H1 (cell line): ENCODE measurements around the gene CHMP1B. TPM values are rescaled to one million over a fixed set of nuclear protein-coding genes. Genes with fewer than 3 reads are reported as not detected.

Source experiments
- CTCF ChIA-PET: fragments of 300-600 bp; sonication (Branson Sonifier 250); formaldehyde crosslinking; loops from one replicate; lab custom pipeline; 2021; ENCODE audit not compliant: partially characterized antibody; lab: Charles Lee
- POLR2A ChIA-PET: fragments of 300-600 bp; sonication (Branson Sonifier 250); formaldehyde crosslinking; loops from one replicate; lab custom pipeline; 2021; ENCODE audit warnings: inconsistent platforms; ENCODE audit not compliant: partially characterized antibody; lab: Charles Lee
- DNase-seq, 2 experiments: peaks; one replicate each; pipeline versions ENCODE4 v3.0.0 to v3.0.0-alpha.2; 2010 to 2022; ENCODE audit warnings: low spot score in 2 of 2, low read depth in 1 of 2, mixed read lengths in 1 of 2
- FAIRE-seq: peaks from 2 replicates; lab custom pipeline; 2011; peaks lifted over from hg19 to GRCh38; lab: Jason Lieb, UNC
- H2AFZ ChIP-seq: 2 replicates; pipeline ENCODE4 v1.8.1; 2012; ENCODE audit warnings: low read length, inconsistent platforms
- H2AK5ac ChIP-seq: 2 replicates; pipeline ENCODE4 v1.6.1; 2013; ENCODE audit warnings: low read depth, low read length
- H2BK120ac ChIP-seq: replicated peaks from 2 replicates; pipeline ENCODE3; 2013; ENCODE audit warnings: low read depth, low read length, inconsistent platforms
- H2BK12ac ChIP-seq: 2 replicates; pipeline ENCODE4 v1.6.1; 2013; ENCODE audit warnings: low read depth, low read length
- H2BK15ac ChIP-seq: 2 replicates; pipeline ENCODE4 v1.6.1; 2013; ENCODE audit warnings: low read length
- H2BK20ac ChIP-seq: 2 replicates; pipeline ENCODE4 v1.6.1; 2013; ENCODE audit warnings: low read length
- H2BK5ac ChIP-seq: 2 replicates; pipeline ENCODE4 v1.6.1; 2013; ENCODE audit warnings: low read depth, low read length
- H3K14ac ChIP-seq: 2 replicates; pipeline ENCODE4 v1.6.1; 2013; ENCODE audit warnings: inconsistent platforms; ENCODE audit not compliant: insufficient read length
- H3K18ac ChIP-seq: 2 replicates; pipeline ENCODE4 v1.6.1; 2013; ENCODE audit warnings: low read length; ENCODE audit errors: extremely low read depth
- H3K23ac ChIP-seq: 2 replicates; pipeline ENCODE4 v1.6.1; 2013; ENCODE audit warnings: inconsistent platforms; ENCODE audit not compliant: insufficient read length
- H3K23me2 ChIP-seq: 2 replicates; pipeline ENCODE4 v1.6.1; 2013; ENCODE audit warnings: low read depth, low read length
- H3K27ac ChIP-seq: 2 replicates; pipeline ENCODE4 v1.6.1; 2011; ENCODE audit warnings: low read depth, low read length, inconsistent platforms
- H3K27me3 ChIP-seq, 4 experiments: replicated peaks in 1 of 4; 1 replicate in 1 of 4; 2 replicates in 3 of 4; pipeline versions ENCODE4 v1.6.1 to v1.8.1; 2011 to 2013; ENCODE audit warnings: low read length in 3 of 4, mild to moderate bottlenecking in 3 of 4, inconsistent platforms in 2 of 4, mixed read lengths in 2 of 4, moderate library complexity in 1 of 4; ENCODE audit not compliant: control insufficient read depth in 3 of 4, insufficient read depth in 3 of 4; ENCODE audit errors: extremely low read depth in 1 of 4
- H3K36me3 ChIP-seq, 4 experiments: 2 replicates each; pipeline versions ENCODE4 v1.6.1 to v1.8.1; 2011 to 2013; ENCODE audit warnings: mild to moderate bottlenecking in 4 of 4, low read length in 3 of 4, moderate library complexity in 2 of 4, control low read depth in 1 of 4, inconsistent platforms in 1 of 4; ENCODE audit not compliant: insufficient read depth in 4 of 4, control insufficient read depth in 2 of 4
- H3K4ac ChIP-seq: replicated peaks from 2 replicates; pipeline ENCODE3; 2013; ENCODE audit warnings: low read length, low read depth, mixed read lengths, inconsistent platforms; ENCODE audit not compliant: insufficient read length
- H3K4me1 ChIP-seq, 4 experiments: replicated peaks in 1 of 4; 1 replicate in 1 of 4; 2 replicates in 3 of 4; pipeline versions ENCODE4 v1.6.1 to v1.8.1; 2011 to 2013; ENCODE audit warnings: low read length in 3 of 4, inconsistent platforms in 2 of 4, mixed read lengths in 1 of 4; ENCODE audit not compliant: insufficient read depth in 4 of 4, control insufficient read depth in 3 of 4
- H3K4me2 ChIP-seq, 2 experiments: 2 replicates each; pipeline versions ENCODE4 v1.6.1 to v1.8.1; 2011 to 2013; ENCODE audit warnings: low read depth in 2 of 2, low read length in 2 of 2, control low read depth in 1 of 2, inconsistent platforms in 1 of 2, mild to moderate bottlenecking in 1 of 2; ENCODE audit not compliant: insufficient read depth in 1 of 2
- H3K4me3 ChIP-seq, 4 experiments: fragments of 200-600, 300-600 bp in 1 of 4; sonication (generic), shearing (Covaris generic), sonication (Bioruptor Twin) in 1 of 4; 2 replicates each; pipeline versions ENCODE4 v1.5.1 to v1.8.1; 2011 to 2016; ENCODE audit warnings: low read length in 4 of 4, low read depth in 3 of 4, control low read depth in 2 of 4, inconsistent platforms in 2 of 4, mild to moderate bottlenecking in 2 of 4, mixed read lengths in 1 of 4, moderate library complexity in 1 of 4; ENCODE audit not compliant: insufficient read depth in 2 of 4; ENCODE audit errors: extremely low read depth in 1 of 4
- H3K56ac ChIP-seq: replicated peaks from 2 replicates; pipeline ENCODE3; 2013; ENCODE audit warnings: low read depth, mild to moderate bottlenecking, mixed read lengths, low read length, inconsistent platforms; ENCODE audit not compliant: insufficient read length
- H3K79me1 ChIP-seq: 2 replicates; pipeline ENCODE4 v1.6.1; 2013; ENCODE audit warnings: low read depth, low read length, control low read depth
- H3K79me2 ChIP-seq, 2 experiments: 2 replicates each; pipeline versions ENCODE4 v1.6.1 to v1.8.1; 2012 to 2013; ENCODE audit warnings: low read length in 2 of 2, mild to moderate bottlenecking in 2 of 2, inconsistent platforms in 1 of 2; ENCODE audit not compliant: insufficient read depth in 2 of 2, control insufficient read depth in 1 of 2
- H3K9ac ChIP-seq, 4 experiments: replicated peaks in 1 of 4; 1 replicate in 1 of 4; 2 replicates in 3 of 4; pipeline versions ENCODE4 v1.6.1 to v1.8.1; 2011 to 2013; ENCODE audit warnings: low read depth in 3 of 4, low read length in 3 of 4, control low read depth in 2 of 4, mild to moderate bottlenecking in 2 of 4, moderate library complexity in 2 of 4, inconsistent platforms in 1 of 4; ENCODE audit errors: extremely low read depth in 1 of 4
- H3K9me3 ChIP-seq, 2 experiments: 2 replicates each; pipeline versions ENCODE4 v1.6.1 to v1.8.1; 2012 to 2013; ENCODE audit warnings: mild to moderate bottlenecking in 2 of 2, moderate library complexity in 2 of 2, control low read depth in 1 of 2, inconsistent platforms in 1 of 2, low read depth in 1 of 2, low read length in 1 of 2, mixed read lengths in 1 of 2; ENCODE audit not compliant: insufficient read depth in 2 of 2
- H4K20me1 ChIP-seq, 2 experiments: replicated peaks in 1 of 2; 2 replicates each; pipeline versions ENCODE3 to v1.8.1; 2011 to 2013; ENCODE audit warnings: inconsistent platforms in 2 of 2, low read length in 2 of 2, mild to moderate bottlenecking in 1 of 2; ENCODE audit not compliant: insufficient read depth in 2 of 2, control insufficient read depth in 1 of 2
- H4K5ac ChIP-seq: 2 replicates; pipeline ENCODE4 v1.6.1; 2013; ENCODE audit warnings: low read length, low read depth, mixed read lengths, inconsistent platforms; ENCODE audit not compliant: insufficient read length
- H4K8ac ChIP-seq: 2 replicates; pipeline ENCODE4 v1.8.0; 2013; ENCODE audit warnings: mild to moderate bottlenecking, moderate library complexity, low read length, inconsistent platforms; ENCODE audit not compliant: insufficient read depth; ENCODE audit errors: extremely low read depth
- H4K91ac ChIP-seq: replicated peaks from 2 replicates; pipeline ENCODE3; 2013; ENCODE audit warnings: low read length, mixed read lengths, inconsistent platforms; ENCODE audit not compliant: insufficient read length
- CHD1 ChIP-seq: IDR thresholded peaks from 2 replicates; pipeline ENCODE4 v1.6.1; 2012; ENCODE audit warnings: low read depth, low read length, improper control_type of control experiment
- CTBP2 ChIP-seq: IDR thresholded peaks from 2 replicates; pipeline ENCODE4 v1.7.0; 2011; ENCODE audit warnings: borderline replicate concordance, mild to moderate bottlenecking, moderate library complexity, mixed read lengths, low read length; ENCODE audit not compliant: insufficient read depth, insufficient read length
- GTF2F1 ChIP-seq: IDR thresholded peaks from 2 replicates; pipeline ENCODE4 v1.6.1; 2012; ENCODE audit warnings: low read depth, low read length, improper control_type of control experiment, borderline replicate concordance
- MAX ChIP-seq: IDR thresholded peaks from 2 replicates; pipeline ENCODE4 v1.6.1; 2012; ENCODE audit warnings: inconsistent platforms
- TAF7 ChIP-seq: optimal IDR thresholded peaks from 2 replicates; pipeline ENCODE3; 2011; ENCODE audit warnings: low read depth, mild to moderate bottlenecking, inconsistent platforms, low read length, moderate library complexity, borderline replicate concordance
- USF2 ChIP-seq: IDR thresholded peaks from 2 replicates; pipeline ENCODE4 v1.6.1; 2011; ENCODE audit warnings: low read length, improper control_type of control experiment
- WGBS, 2 experiments: shearing (Covaris generic) in 1 of 2; methylation state at CpG; one replicate each; pipeline versions ENCODE4 v1.1.6 to v1.1.7; 2013 to 2015; ENCODE audit warnings: low lambda C conversion rate in 2 of 2, mixed read lengths in 2 of 2, inconsistent platforms in 1 of 2, low coverage in 1 of 2, missing lambda C conversion rate in 1 of 2; ENCODE audit not compliant: insufficient replicate concordance in 2 of 2, insufficient coverage in 1 of 2, insufficient read length in 1 of 2; ENCODE audit errors: extremely low coverage in 1 of 2, missing lambda C conversion rate in 1 of 2; 5-methylcytosine and 5-hydroxymethylcytosine counted together
- polyA plus RNA-seq, 7 experiments: library from polyadenylated mRNA; depleted of rRNA in 3 of 7; stranded (reverse) in 5 of 7; unstranded in 2 of 7; fragments of >200 nt in 5 of 7; fragments of 200-250 nt in 2 of 7; gene quantifications; 1 replicate in 5 of 7; 2 replicates in 1 of 7; 4 replicates in 1 of 7; pipeline versions ENCODE4 v1.2.1 to v1.2.3, GENCODE V29; 2011 to 2013; ENCODE audit warnings: missing spikeins in 2 of 7, mixed read lengths in 2 of 7
- total RNA-seq: library from RNA; stranded (reverse); fragmentation: NEBNext Ultra II Directional; extraction: Animal tissue kit (Norgen Biotek cat#: 25700); gene quantifications from 2 replicates; pipeline ENCODE4 v1.2.1, GENCODE V29; 2021

Gene CHMP1B
- total and polyA plus RNA-seq, 2 of the 8 experiments (the other 6 are each of a cell fraction or from before 2014, with no cell fraction given) = 30.5 to 43.2 TPM

- Histone ChIP-seq H3K4ac (no peak overlapping the region), H3K23me2 (no peaks in the 10 kb centered on the region), H2BK120ac (no peak overlapping the region), H2AFZ (no peak overlapping the region), H3K14ac (no peak overlapping the region), H3K36me3 (peaks cover 0 to 4% (median 2%) of the 10 kb centered on the region in 4 experiments; a peak in 2 of 8 replicates), H3K9me3 (no peaks in the 10 kb centered on the region), H4K91ac (no peak overlapping the region), H3K4me2 (no peak overlapping the region), H2BK20ac (no peak overlapping the region), H3K18ac (no peak overlapping the region), H3K79me1 (no peaks in the 10 kb centered on the region), H2BK15ac (no peak overlapping the region), H4K8ac (no peak overlapping the region), H2AK5ac (no peak overlapping the region), H2BK12ac (no peak overlapping the region), H2BK5ac (no peak overlapping the region), H3K27me3 (no peaks in the 10 kb centered on the region), H3K23ac (no peak overlapping the region), H4K20me1 (no peaks in the 10 kb centered on the region), H3K27ac (no peak overlapping the region), H4K5ac (no peak overlapping the region), H3K9ac (no peak overlapping the region), H3K79me2 (no peaks in the 10 kb centered on the region), H3K4me3 (no peak overlapping the region), H3K4me1 (peaks cover 1 to 6% (median 3%) of the 10 kb centered on the region in 4 experiments; a peak in 5 of 7 replicates), H3K56ac (no peak overlapping the region)
- DNase-seq (no peak), FAIRE-seq (no peak)
- TF ChIP-seq TAF7 (no peak), CHD1 (no peak), USF2 (no peak), MAX (no peak), GTF2F1 (no peak), CTBP2 (no peak)
- ChIA-PET POLR2A (no interaction called here), CTCF (interaction anchor here (1.2 to 1.5 kb wide), 3 partner anchors 9 to 37 kb away, joined by 3 read pairs; no protein-coding TSS in a partner anchor)
- WGBS, 2 experiments = 100% methylated on average over 1 of the region's 1 CpG; no CpG with 5 or more reads in 1 of the 2 experiments
Observed at GRCh38 chr18:11897781-11898180, 46.6 kb downstream of the CHMP1B start.
